ENCODE data around the gene CKLF.
"Not testable (repeated sequence)": the region's sequence is repeated elsewhere in the genome, so short reads cannot be mapped to it uniquely, and the experiment has no call there.

The CKLF gene

DNA sequence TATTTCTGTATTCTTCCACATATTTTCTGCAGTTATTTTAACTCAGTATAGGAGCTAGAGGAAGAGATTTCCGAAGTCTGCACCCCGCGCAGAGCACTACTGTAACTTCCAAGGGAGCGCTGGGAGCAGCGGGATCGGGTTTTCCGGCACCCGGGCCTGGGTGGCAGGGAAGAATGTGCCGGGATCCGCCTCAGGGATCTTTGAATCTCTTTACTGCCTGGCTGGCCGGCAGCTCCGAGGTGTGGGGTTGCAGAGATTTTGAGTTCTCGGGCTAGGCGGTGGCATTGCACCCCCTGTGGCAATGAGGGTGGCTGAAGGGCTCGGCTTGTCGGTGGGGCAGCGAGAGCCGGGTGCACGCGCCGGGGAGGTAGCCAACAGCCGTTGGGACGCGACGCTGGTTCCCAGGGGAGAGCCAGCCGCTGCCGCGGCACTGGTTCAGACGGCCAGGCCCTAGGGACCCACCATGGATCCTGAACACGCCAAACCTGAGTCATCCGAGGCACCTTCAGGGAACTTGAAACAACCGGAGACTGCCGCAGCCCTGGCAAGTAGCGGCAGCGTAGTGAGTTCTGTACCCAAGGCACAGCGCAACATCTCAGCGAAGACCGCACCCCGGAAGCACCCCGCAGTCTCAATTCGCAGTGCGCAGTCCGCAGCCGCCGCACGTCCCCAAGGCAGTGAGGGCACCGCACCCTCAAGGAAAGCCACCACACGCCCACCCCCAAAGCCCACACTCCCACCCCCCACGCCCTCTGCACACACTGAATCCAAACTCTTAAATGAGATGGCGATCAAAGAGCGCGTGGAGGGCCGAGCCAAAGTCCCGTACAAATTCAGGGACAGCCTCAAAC lies 13.9 kb downstream of the CKLF start, which contains the start of gene CMTM1:
CMTM1 (plus strand) TSS at position 389 of the 851 bp plus-strand sequence; CDS start at position 464, 75 bp downstream.
- FAIRE-seq (no peak), DNase-seq (ENCODE audit: insufficient read length, low spot score) (no peak)

DNA sequence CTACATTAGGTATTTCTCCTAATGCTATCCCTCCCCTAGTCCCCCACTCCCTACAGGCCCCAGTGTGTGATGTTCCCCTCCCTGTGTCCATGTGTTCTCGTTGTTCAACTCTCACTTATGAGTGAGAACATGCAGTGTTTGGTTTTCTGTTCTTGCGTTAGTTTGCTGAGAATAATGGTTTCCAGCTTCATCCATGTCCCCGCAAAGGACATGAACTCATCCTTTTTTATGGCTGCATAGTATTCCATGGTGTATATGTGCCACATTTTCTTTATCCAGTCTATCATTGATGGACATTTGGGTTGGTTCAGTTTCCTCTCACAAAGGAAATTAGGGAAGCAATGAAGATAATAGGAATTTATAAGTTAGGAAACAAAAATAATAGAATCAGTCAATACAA lies 14.9 kb downstream of the CKLF start:
- not testable (repeated sequence) for FAIRE-seq; DNase-seq (ENCODE audit: insufficient read length, low spot score)

DNA sequence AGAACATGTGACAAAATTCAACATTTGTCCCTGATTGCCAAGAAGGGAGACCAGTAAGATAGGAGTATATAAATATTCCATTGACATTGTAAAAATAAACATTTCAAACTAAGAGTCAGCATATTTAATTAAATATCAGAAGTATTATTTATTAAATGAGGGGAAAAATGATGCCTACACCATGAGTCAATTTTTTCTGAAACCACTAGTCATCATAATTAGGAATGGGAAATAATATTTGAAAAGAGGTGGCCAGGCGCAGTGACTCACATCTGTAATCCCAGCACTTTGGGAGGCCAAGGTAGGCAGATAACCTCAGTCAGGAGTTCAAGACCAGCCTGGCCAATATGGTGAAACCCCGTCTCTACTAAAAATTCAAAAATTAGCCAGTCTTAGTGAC lies 16.0 kb downstream of the CKLF start:
- DNase-seq (ENCODE audit: insufficient read length, low spot score) (no peak), FAIRE-seq (no peak)

DNA sequence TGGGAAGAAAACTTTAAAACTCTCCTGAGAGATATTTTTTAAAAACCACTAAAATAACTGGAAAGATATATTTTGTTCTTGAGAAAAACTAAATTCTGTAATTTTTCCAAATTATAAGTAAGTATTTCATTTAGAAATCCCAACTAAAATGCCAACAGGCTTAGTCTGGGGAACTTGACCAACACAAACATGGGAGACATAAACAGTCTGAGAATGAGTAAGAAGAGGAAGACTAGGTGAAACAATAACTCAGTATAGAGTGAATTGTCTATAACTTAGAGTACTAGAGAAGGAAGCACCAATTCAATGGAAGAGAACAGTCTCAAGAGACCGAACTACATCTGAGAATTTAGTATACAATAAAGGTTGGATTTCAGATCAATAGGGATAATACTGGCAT lies 16.8 kb downstream of the CKLF start:
- FAIRE-seq (no peak), DNase-seq (ENCODE audit: insufficient read length, low spot score) (no peak)

DNA sequence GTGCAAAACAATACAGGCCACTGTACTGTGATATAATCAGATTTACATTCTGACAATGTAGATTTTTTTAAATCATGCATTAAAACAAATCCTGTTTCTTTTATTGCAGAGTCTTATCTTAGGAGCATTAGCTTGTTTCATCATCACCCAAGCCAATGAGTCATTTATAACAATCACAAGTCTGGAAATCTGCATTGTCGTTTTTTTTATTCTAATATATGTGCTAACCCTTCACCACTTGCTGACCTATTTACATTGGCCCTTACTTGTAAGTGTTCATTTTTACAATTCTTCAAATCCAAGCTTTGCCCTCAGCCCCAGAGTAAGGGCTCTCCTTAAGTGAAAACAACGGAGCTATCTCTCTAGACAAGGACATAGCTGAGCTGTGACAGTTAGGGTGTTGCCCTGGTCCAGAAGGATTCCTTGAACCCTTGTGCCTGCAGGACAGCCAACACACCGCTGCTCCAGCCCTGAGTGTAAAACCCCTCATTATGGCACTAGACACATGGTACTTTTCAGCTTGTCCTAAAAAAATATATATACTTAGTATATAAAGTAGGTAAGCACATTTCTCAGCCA lies 17.5 kb downstream of the CKLF start:
- no peak for DNase-seq (ENCODE audit: insufficient read length, low spot score)
- peak; percentile 42 for FAIRE-seq

DNA sequence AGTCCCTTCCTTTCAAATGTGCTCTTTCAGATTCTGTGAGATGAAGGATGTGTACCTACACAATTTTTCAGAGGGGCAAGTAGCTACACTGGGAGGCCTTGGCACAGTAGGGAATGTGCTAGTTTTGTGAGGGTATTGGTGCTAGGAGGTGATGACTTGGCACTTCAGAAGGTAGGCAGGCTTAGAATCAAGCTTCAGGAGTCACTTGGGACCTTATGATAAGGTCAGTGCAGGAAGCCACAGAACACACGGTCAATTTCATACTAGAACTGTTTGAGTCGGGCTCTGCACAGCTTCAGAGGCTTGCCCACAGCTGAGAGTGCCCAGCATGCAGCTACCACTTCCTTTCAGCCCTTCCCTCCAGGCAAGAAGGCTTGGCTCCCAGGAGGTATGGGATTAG lies 20.0 kb downstream of the CKLF start:
- FAIRE-seq (no peak), DNase-seq (ENCODE audit: insufficient read length, low spot score) (no peak)

DNA sequence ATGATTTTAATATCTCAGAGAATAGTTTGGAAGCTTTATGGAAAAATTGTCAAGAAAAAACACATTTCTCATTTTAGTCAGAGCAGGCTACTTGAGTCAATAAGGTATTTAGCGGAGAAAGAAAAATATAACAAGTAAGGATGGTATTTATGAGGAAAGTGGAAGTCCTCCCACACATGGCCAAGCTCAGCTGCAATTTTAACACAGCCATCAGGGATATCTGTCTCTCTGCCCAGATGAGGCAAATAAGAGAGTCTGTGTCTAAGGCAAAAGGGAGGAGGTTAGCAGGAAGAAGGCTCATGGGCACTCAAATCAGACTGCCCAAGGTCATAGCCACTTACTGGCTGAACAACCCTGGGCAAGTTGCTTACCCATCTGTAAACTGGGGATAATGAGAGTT lies 21.7 kb downstream of the CKLF start:
- DNase-seq (ENCODE audit: insufficient read length, low spot score) (no peak), FAIRE-seq (no peak)

DNA sequence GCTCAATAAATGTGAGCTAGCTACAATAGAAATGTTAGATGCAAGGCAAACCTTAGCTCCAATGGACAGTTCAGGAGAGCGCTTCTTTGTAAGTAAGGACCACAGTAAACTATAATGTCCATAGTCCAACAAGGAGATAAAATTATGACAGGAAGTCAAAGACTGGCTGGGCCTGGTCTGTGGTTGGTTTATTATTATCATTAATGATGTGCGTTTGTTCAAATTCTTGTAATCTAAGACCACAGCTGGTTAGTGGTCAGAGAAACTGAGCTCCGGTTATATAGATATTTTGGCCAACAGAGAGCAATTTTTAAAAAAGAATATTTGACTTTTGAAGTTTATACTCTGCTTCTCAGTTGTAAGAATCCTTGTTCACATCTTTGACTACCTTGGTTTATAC lies 22.2 kb downstream of the CKLF start:
- DNase-seq (ENCODE audit: insufficient read length, low spot score) (no peak), FAIRE-seq (no peak)

DNA sequence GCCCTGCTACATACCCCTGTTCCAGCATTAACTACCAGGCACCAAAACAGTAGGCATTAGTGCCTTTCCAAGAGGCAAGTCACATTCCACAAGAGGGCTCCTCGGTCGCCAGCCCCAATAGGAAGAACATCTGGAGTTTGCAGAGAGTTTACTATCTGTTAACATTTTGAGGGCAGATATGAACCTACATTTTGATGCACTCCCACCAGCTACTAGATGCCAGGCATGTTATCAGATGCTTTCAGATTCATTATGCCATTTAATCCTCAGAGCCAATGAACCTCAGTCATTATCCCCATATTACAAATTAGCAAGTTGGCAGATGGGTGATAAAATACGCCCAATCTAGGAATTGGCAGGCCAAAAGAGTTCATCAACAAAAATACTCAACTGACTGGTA lies 22.7 kb downstream of the CKLF start:
- no peak for DNase-seq (ENCODE audit: insufficient read length, low spot score)
- no peak for FAIRE-seq

DNA sequence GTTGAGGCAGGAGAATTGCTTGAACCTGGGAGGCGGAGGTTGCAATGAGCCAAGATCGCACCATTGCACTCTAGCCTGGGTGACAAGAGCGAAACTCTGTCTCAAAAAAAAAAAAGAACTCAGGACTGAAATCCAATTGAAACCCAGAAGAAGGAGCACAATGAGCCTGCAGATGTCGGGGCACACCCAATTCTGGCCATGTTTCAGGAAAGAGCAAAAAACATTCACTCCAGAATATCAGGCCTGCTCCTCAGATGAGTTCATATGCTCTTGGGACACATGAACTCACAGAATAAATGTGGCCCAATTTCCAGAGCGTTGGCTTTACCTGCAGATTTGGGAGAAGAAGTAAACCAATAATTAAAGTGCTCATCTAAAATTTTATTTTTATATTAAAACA lies 23.9 kb downstream of the CKLF start:
- FAIRE-seq, result no peak
- no peak for DNase-seq (ENCODE audit: insufficient read length, low spot score)

DNA sequence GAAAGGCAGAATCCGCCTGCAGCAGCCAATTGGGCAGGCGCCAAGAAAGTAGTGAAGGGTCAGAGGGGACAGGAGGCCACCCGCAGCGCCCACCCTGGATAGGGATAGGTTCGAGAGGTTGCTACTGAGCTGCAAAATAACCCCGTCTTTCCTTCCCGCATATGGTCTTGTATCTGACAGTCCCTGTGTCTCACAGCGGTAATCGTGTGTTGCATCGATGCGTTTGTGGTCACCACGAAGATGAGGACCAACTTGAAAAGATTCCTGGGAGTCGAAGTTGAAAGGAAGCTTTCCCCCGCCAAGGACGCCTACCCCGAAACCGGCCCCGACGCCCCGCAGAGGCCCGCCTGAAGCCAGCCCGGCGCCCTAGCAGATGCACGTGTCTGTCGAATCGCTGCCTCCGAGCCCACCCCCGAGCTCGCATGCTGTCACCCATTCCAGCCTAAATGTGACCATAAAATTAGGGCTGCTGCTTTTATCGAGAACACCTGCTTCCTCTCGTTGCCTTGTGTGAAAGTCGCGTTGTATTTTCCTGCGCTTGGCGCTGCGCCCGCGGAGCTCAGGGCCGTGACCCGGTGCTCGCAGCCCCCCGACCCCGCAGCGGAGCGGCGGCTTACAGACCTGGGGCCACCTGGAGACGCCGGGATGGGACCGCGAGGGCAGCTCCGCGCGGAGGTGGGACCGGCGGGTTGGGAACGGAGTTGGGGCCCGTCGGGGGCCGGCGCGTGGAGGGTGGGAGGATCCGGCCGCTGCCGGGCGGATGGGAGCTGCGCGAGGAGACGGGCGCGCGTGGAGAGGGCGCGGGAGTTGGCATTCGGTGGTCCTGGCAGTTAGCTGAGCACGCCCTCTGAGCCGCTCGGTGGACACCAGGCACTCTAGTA lies 26.5 kb downstream of the CKLF start, which contains the start of gene CMTM2:
CMTM2 (plus strand) TSS at position 813 of the 881 bp plus-strand sequence. CDS start 145 bp downstream, outside the sequence.
- DNase-seq (ENCODE audit: insufficient read length, low spot score) (no peak), FAIRE-seq (no peak)

DNA sequence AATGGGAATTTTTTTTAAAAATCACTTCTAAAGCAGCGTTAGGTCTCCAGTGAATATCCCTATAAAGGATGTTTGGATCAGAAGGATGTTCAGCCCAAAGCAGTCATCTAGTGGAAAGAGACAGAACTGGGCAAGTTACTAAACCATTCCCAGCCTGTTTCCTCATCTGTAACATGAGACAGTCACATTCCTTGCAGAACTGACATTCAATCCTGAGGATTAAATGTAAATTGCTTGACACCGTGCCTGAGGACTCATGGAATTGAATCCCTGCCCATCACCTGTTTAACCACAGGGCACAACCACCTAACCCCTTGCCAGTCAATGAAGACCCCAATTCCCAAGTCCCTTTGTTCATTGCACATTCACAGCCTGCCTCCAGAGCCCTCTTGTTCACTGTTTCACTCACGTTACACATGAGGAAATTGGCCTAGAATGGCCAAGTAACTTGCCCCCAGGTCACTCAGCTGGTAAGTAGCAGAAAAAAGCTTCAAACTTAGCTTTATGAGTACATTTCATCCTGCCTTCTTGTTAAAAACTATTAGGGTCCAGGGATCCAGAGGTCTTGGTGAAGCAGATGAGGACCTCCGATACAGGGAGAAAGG lies 28.3 kb downstream of the CKLF start:
- peak; percentile 86 for DNase-seq (ENCODE audit: insufficient read length, low spot score)

DNA sequence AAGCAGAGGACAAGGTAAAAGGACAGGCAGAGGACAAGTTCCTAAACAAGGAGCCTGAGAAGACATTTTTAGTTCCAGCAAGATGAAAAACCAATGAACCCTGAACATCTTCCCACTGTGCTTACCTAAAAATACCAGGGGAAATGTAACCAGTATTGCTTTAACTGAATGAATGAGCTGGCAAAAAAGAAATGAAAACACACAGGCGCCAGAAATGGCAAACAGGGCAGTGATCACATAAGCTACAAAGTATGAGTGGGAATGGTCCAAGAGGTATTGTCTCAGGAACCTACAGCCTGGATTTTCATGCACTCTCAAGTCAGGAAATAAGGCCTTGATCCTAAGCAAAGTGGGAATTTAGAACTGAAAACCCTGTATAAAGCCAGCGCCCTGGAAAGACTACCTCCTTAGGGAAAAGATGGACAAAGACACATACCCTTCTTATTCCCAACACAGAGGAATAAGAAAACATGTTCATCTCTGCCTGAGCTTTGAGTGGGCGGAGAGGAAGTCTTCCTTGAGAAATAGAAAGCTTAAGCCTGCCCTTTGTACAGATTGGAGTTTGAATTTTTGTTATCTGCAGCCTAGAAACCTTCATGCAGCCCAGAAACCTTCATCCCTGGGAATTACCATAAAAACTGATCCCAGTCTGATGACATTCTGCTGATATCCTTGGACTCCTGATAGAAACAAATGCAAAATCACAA lies 29.0 kb downstream of the CKLF start:
- FAIRE-seq (no peak), DNase-seq (ENCODE audit: insufficient read length, low spot score) (no peak)

More for the DNA sequence above, 28.3 kb downstream of the CKLF start:
- peak; percentile 96 for FAIRE-seq

DNA sequence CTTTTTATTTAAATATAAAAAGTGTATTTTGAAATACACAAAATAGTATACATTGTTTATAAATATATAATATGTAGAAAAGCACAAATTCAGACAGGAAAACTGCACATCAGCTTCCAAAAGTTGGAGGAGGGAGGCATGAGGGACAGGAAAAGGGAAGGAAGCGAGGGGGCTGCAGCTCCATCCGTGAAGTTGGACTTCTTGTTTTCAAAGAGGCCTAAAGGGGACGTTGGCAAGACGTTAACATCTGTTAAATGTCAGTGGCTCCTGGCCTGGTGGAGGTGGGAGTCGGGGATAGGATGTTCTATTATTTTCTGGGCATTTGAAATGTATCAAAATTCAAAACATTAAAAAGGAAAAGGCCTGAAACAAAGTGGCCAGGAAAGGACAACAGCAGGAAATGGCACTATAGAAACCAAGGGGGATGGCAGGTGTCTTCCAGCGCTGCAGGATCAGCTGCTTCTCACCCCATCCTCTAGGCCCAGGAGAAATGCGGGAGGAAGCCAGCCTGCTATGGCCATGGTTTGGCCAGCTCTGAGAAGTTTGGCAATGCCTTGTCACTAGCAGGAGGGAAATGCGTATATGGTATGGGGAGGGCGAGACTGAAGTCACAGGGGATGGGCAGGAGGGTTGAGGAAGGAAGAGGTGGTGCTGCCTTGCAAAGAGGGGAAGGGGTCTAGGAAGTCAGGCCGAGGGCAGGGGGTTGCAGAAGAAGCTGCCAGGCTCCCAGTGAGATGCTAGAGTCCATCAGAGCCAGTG lies 33.3 kb downstream of the CKLF start:
- DNase-seq (ENCODE audit: insufficient read length, low spot score) (no peak), FAIRE-seq (no peak)

DNA sequence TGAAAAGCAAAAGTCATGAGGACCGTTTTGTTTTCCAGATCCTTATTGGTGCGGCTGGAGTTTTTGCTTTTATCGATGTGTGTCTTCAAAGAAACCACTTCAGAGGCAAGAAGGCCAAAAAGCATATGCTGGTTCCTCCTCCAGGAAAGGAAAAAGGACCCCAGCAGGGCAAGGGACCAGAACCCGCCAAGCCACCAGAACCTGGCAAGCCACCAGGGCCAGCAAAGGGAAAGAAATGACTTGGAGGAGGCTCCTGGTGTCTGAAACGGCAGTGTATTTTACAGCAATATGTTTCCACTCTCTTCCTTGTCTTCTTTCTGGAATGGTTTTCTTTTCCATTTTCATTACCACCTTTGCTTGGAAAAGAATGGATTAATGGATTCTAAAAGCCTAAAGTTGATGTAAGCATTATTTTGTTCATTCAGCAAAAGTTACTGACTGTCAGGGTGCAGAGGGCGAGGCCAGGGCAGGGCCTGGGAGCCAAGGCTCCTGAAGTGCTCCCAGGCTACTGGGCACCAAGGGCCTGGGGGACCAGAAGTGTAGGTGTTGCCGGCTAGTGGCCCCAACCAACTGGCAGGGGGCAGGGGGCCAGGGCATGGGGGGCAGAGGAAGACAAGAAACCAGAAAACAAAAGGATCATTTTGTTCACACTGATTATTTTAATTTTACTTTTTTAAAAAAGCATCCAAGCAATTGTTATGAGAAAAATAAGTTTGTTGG lies 35.7 kb downstream of the CKLF start:
- FAIRE-seq (no peak), DNase-seq (ENCODE audit: insufficient read length, low spot score) (no peak)

DNA sequence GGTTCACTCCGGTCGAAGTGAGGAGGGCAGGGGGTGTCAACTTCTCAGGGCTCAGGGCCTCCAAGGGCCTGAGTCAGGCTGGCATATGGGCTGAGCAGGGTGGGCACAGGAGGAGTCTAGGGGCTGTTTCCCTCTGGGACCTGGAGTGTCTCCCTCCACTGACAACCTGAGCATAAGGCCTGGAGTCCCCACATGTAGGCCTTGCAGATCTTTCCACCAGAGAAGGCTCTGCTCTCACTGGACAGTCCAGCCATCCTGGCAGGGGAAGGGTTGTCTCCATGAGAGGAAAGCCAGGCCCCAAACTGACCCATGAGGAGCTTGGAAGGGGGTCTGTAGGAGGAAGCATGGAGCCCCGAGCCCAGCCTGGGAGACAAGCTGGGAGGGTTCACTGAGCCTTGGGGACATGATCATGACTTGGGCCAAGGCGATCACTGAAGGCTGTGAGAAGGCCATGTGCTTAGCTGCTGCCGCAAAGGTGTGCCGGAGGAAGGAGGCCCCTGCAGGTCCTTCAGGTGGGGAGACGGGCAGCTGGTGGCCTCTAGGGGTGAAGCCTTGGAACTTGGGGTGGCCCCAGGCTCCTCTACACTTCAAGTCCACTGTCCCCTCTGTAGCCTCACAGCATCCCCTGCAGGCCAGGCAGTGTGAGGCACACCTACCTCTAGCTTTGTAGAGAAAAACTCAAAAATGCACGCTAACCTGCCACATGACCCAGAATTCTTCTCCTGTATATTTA lies 36.8 kb downstream of the CKLF start:
- FAIRE-seq, result no peak

DNA sequence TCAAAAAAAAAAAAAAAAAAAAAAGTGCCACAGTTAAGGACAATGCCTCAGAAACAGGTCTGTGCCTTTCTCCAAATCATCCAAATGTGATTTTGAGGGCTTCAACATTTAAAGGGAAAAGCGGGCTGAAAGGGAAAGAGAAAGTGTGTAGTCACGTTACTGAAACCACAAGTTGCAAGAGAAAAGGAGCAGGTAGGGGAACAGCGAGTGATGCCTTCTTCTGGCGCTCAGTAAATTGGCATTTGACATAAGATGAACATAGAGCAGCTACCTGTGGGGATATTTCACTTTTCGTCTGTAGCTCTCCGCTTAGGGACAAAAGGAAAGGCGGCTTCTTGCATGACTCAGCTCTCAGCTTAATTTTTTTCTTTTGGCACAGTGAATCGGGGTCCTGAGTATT lies 37.9 kb downstream of the CKLF start:
- FAIRE-seq, result no peak

More for the DNA sequence above, 36.8 kb downstream of the CKLF start:
- DNase-seq (ENCODE audit: insufficient read length, low spot score), result peak; percentile 62

DNA sequence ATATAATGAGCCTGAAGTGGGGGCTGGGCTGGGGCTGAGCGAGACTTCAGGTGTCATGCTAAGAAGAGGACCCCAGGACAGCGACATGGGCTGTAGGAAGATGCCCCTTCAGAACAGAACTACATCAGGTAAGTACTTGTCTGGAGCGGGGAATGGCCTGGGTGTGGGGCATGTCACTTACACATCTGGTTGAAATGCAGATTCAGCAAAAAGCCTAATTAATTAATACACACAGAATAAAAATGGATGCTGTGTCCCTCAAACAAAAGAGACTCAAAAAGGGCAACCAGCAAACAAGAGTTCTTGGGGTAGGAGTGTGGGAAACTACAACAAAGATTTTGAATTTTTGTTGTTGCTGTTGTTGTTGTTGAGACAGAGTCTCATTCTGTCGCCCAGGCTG lies 38.6 kb downstream of the CKLF start:
- no peak for FAIRE-seq
- DNase-seq (ENCODE audit: insufficient read length, low spot score), result no peak

More for the DNA sequence above, 37.9 kb downstream of the CKLF start:
- DNase-seq (ENCODE audit: insufficient read length, low spot score), result no peak
